HEK293 (cell line): ENCODE data around the gene ACTL8.
A peak's percentile ranks its signal among the peaks of the same experiment; 100 is the strongest.

Source experiments
- CTCF ChIA-PET: fragments of 350-600 bp; formaldehyde crosslinking; extraction: SDS; loops from one replicate; lab custom pipeline; 2021; ENCODE audit warnings: antibody characterized with exemption; lab: Yijun Ruan, JAX
- POLR2A ChIA-PET: fragments of 300-600 bp; formaldehyde crosslinking; extraction: SDS; loops from one replicate; lab custom pipeline; 2020; ENCODE audit warnings: antibody characterized with exemption, inconsistent platforms; lab: Yijun Ruan, JAX
- H3K27ac ChIP-seq: fragments of 200-500 bp; sonication (Bioruptor generic); 2 replicates; pipeline ENCODE4 v1.5.1; 2014; ENCODE audit warnings: low read depth, low read length, control low read depth, inconsistent platforms; ENCODE audit errors: extremely low read depth
- H3K36me3 ChIP-seq, 2 experiments: fragments of 200-500 bp in 1 of 2; sonication (Bioruptor generic) in 1 of 2; 1 replicate in 1 of 2; 2 replicates in 1 of 2; pipeline ENCODE4 v1.5.1; 2014 to 2017; ENCODE audit warnings: inconsistent platforms in 2 of 2, low read length in 2 of 2; ENCODE audit not compliant: control insufficient read depth in 2 of 2, insufficient read depth in 1 of 2
- H3K4me1 ChIP-seq: fragments of 200-500 bp; sonication (Bioruptor generic); 2 replicates; pipeline ENCODE4 v1.5.1; 2014; ENCODE audit warnings: mild to moderate bottlenecking, low read length, inconsistent platforms; ENCODE audit not compliant: control insufficient read depth, insufficient read depth
- H3K4me3 ChIP-seq: 2 replicates; pipeline ENCODE4 v1.5.1; 2011; ENCODE audit warnings: low read depth, mild to moderate bottlenecking, control low read depth, low read length, moderate library complexity
- H3K9me3 ChIP-seq: fragments of 200-500 bp; sonication (Bioruptor generic); 2 replicates; pipeline ENCODE4 v1.5.1; 2014; ENCODE audit warnings: low read depth, low read length, inconsistent platforms; ENCODE audit not compliant: control insufficient read depth, insufficient read depth
- ATF2 ChIP-seq: fragments of 450-650 bp; formaldehyde crosslinking; IDR thresholded peaks from 2 replicates; pipeline ENCODE4 v1.5.1; 2016; ENCODE audit warnings: missing biosample characterization, missing genetic modification characterization, low read depth
- BCL11A ChIP-seq: fragments of 450-650 bp; formaldehyde crosslinking; IDR thresholded peaks from 2 replicates; pipeline ENCODE4 v1.5.1; 2016; ENCODE audit warnings: low read depth, missing biosample characterization, missing genetic modification characterization
- FEZF1 ChIP-seq: fragments of 450-650 bp; formaldehyde crosslinking; IDR thresholded peaks from 2 replicates; pipeline ENCODE4 v1.5.1; 2016; ENCODE audit warnings: missing biosample characterization, missing genetic modification characterization
- KLF17 ChIP-seq: fragments of 450-650 bp; formaldehyde crosslinking; IDR thresholded peaks from 2 replicates; pipeline ENCODE4 v1.5.1; 2016; ENCODE audit warnings: missing biosample characterization, missing genetic modification characterization
- PRDM1 ChIP-seq: fragments of 450-650 bp; formaldehyde crosslinking; IDR thresholded peaks from 2 replicates; pipeline ENCODE4; 2016; ENCODE audit warnings: missing biosample characterization, missing genetic modification characterization
- SCRT2 ChIP-seq: fragments of 450-650 bp; formaldehyde crosslinking; IDR thresholded peaks from 2 replicates; pipeline ENCODE4 v1.5.1; 2016; ENCODE audit warnings: missing biosample characterization, missing genetic modification characterization
- SP3 ChIP-seq: fragments of 450-650 bp; formaldehyde crosslinking; IDR thresholded peaks from 2 replicates; pipeline ENCODE4 v1.5.1; 2016; ENCODE audit warnings: missing biosample characterization, missing genetic modification characterization
- TRIM28 ChIP-seq: IDR thresholded peaks from 2 replicates; pipeline ENCODE4 v1.6.1; 2011; ENCODE audit warnings: low read length, control low read depth, borderline replicate concordance
- WT1 ChIP-seq: fragments of 450-650 bp; formaldehyde crosslinking; IDR thresholded peaks from 2 replicates; pipeline ENCODE4 v1.5.1; 2016; ENCODE audit warnings: missing biosample characterization, missing genetic modification characterization
- YY1 ChIP-seq: fragments of 450-650 bp; formaldehyde crosslinking; IDR thresholded peaks from 2 replicates; pipeline ENCODE4 v1.5.1; 2018; ENCODE audit warnings: missing biosample characterization, missing genetic modification characterization
- ZBTB1 ChIP-seq: fragments of 450-650 bp; formaldehyde crosslinking; IDR thresholded peaks from 2 replicates; pipeline ENCODE4 v1.5.1; 2016; ENCODE audit warnings: missing biosample characterization, missing genetic modification characterization
- ZBTB21 ChIP-seq: fragments of 450-650 bp; formaldehyde crosslinking; IDR thresholded peaks from 2 replicates; pipeline ENCODE4 v1.5.1; 2017; ENCODE audit warnings: missing biosample characterization, missing genetic modification characterization
- ZBTB8A ChIP-seq: fragments of 450-650 bp; formaldehyde crosslinking; IDR thresholded peaks from 2 replicates; pipeline ENCODE4 v1.5.1; 2016; ENCODE audit warnings: missing biosample characterization, missing genetic modification characterization
- ZEB2 ChIP-seq: fragments of 450-650 bp; formaldehyde crosslinking; IDR thresholded peaks from 2 replicates; pipeline ENCODE4 v1.5.1; 2016; ENCODE audit warnings: missing biosample characterization, missing genetic modification characterization
- ZFP3 ChIP-seq: fragments of 450-650 bp; formaldehyde crosslinking; IDR thresholded peaks from 2 replicates; pipeline ENCODE4 v1.5.1; 2016; ENCODE audit warnings: low read depth, missing biosample characterization, missing genetic modification characterization
- ZNF132 ChIP-seq: fragments of 450-650 bp; formaldehyde crosslinking; IDR thresholded peaks from 2 replicates; pipeline ENCODE4 v1.5.1; 2017; ENCODE audit warnings: missing biosample characterization, missing genetic modification characterization, borderline replicate concordance
- ZNF16 ChIP-seq: fragments of 450-650 bp; formaldehyde crosslinking; IDR thresholded peaks from 2 replicates; pipeline ENCODE4 v1.5.1; 2016; ENCODE audit warnings: low read depth, missing biosample characterization, missing genetic modification characterization
- ZNF174 ChIP-seq: fragments of 450-650 bp; formaldehyde crosslinking; IDR thresholded peaks from 2 replicates; pipeline ENCODE4 v1.5.0; 2017; ENCODE audit warnings: missing biosample characterization, mild to moderate bottlenecking, missing genetic modification characterization
- ZNF18 ChIP-seq: fragments of 450-650 bp; formaldehyde crosslinking; IDR thresholded peaks from 2 replicates; pipeline ENCODE4 v1.5.1; 2016; ENCODE audit warnings: missing biosample characterization, missing genetic modification characterization
- ZNF184 ChIP-seq: fragments of 450-650 bp; IDR thresholded peaks from 2 replicates; pipeline ENCODE4 v1.5.1; 2018; ENCODE audit warnings: missing biosample characterization, mild to moderate bottlenecking, missing genetic modification characterization
- ZNF214 ChIP-seq: fragments of 450-650 bp; formaldehyde crosslinking; IDR thresholded peaks from 2 replicates; pipeline ENCODE4 v1.5.1; 2017; ENCODE audit warnings: missing biosample characterization, mild to moderate bottlenecking, missing genetic modification characterization, borderline replicate concordance
- ZNF26 ChIP-seq: fragments of 450-650 bp; formaldehyde crosslinking; IDR thresholded peaks from 2 replicates; pipeline ENCODE4 v1.5.1; 2016; ENCODE audit warnings: missing biosample characterization, missing genetic modification characterization
- ZNF266 ChIP-seq: fragments of 450-650 bp; formaldehyde crosslinking; IDR thresholded peaks from 2 replicates; pipeline ENCODE4 v1.5.1; 2016; ENCODE audit warnings: missing biosample characterization, missing genetic modification characterization, low read depth
- ZNF341 ChIP-seq: fragments of 450-650 bp; formaldehyde crosslinking; IDR thresholded peaks from 2 replicates; pipeline ENCODE4; 2016; ENCODE audit warnings: low read depth, missing biosample characterization, missing genetic modification characterization
- ZNF426 ChIP-seq: fragments of 450-650 bp; formaldehyde crosslinking; IDR thresholded peaks from 2 replicates; pipeline ENCODE4 v1.5.1; 2017; ENCODE audit warnings: missing biosample characterization, missing genetic modification characterization, mild to moderate bottlenecking, inconsistent platforms, moderate library complexity
- ZNF560 ChIP-seq: fragments of 450-650 bp; formaldehyde crosslinking; IDR thresholded peaks from 2 replicates; pipeline ENCODE4 v1.5.1; 2017; ENCODE audit warnings: missing biosample characterization, missing genetic modification characterization, borderline replicate concordance
- ZNF654 ChIP-seq: fragments of 450-650 bp; formaldehyde crosslinking; IDR thresholded peaks from 2 replicates; pipeline ENCODE4 v1.5.1; 2016; ENCODE audit warnings: low read depth, missing biosample characterization, missing genetic modification characterization
- ZNF768 ChIP-seq: fragments of 450-650 bp; formaldehyde crosslinking; IDR thresholded peaks from 2 replicates; pipeline ENCODE4 v1.5.1; 2018; ENCODE audit warnings: missing biosample characterization, mild to moderate bottlenecking, missing genetic modification characterization
- ZNF785 ChIP-seq: fragments of 450-650 bp; formaldehyde crosslinking; IDR thresholded peaks from 2 replicates; pipeline ENCODE4 v1.5.1; 2016; ENCODE audit warnings: missing biosample characterization, missing genetic modification characterization
- ZSCAN30 ChIP-seq: fragments of 450-650 bp; IDR thresholded peaks from 2 replicates; pipeline ENCODE4 v1.5.1; 2018; ENCODE audit warnings: missing biosample characterization, mild to moderate bottlenecking, missing genetic modification characterization, moderate library complexity
- TF ChIP-seq, protein P1 (sequence below): fragments of 450-650 bp; formaldehyde crosslinking; IDR thresholded peaks from 2 replicates; pipeline ENCODE4 v1.5.1; 2016; ENCODE audit warnings: missing biosample characterization, missing genetic modification characterization
- TF ChIP-seq, protein P2 (sequence below): fragments of 450-650 bp; formaldehyde crosslinking; IDR thresholded peaks from 2 replicates; pipeline ENCODE4; 2016; ENCODE audit warnings: missing biosample characterization, missing genetic modification characterization

Gene ACTL8

DNA sequence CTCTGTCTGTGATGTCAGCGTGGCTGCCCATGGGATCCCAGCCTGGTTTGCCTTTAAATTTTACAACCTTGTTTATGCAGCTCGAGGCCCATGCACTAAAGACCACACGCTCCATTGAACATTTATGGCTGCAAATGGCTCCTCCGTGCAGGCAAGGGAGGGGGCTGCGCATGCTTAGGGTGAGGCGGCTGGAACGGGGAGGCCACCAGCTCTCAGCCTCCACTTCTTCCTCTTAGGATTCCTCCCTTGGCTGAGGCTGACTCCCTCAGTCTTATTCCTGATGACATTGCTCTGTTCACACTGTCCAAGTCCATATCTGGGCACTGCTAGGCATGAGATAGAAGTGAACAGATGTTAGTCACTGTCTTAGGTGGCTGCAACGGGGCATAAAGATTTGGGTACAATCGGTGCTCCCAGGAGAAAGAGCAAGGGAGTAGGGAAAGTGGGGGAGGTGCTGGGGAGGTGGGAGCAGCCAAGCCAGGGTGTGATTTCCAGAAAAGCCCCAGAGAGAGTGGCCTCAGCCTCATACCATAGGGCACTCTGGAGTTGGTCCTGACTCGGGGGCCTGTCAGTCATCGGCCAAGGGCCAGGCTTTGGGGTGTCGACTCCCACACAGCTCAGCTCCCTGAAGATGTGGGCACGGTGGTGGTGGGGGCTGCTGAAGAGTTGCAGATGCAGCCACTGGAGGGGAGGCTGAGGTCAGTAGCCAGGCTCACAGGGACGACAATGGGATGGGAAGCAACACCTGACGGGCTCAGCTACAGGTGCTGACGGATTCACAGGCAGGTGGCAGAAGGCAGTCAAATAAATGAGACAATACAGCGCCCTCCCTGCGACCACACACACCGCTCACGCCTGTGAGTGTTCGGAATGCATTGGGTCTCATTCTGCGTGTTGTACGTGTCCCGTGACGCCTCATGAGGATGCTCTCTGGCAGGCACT is 37.3 kb upstream of the ACTL8 start:
- Histone ChIP-seq H3K9me3 (no peaks in the 10 kb centered on the region), H3K4me3 (no peak overlapping the region), H3K27ac (no peak overlapping the region), H3K36me3 (no peaks in the 10 kb centered on the region), H3K4me1 (no peaks in the 10 kb centered on the region; the same call in 1 of the 2 replicates)
- POLR2A ChIA-PET, result no interaction called here
- CTCF ChIA-PET, result no interaction called here
- no peak for TF ChIP-seq ZFP3 (tag by site-specific recombination)
- TF ChIP-seq ZNF341, result peak; percentile 90
- TF ChIP-seq ZNF214 (tag by site-specific recombination), result no peak
- TF ChIP-seq ZNF16, result no peak
- TF ChIP-seq ZNF426 (tag by site-specific recombination), result no peak
- no peak for TF ChIP-seq ZNF266
- TF ChIP-seq ZNF18 (tag by site-specific recombination), result peak; percentile 90
- no peak for TF ChIP-seq ZNF132 (tag by site-specific recombination)
- peak; percentile 87 for TF ChIP-seq KLF17
- TF ChIP-seq TRIM28, result peak; percentile 41; the same call in 1 of the 2 replicates
- TF ChIP-seq YY1 (tag by site-specific recombination), result peak; percentile 48; the same call in 1 of the 2 replicates
- TF ChIP-seq, protein P1, sequence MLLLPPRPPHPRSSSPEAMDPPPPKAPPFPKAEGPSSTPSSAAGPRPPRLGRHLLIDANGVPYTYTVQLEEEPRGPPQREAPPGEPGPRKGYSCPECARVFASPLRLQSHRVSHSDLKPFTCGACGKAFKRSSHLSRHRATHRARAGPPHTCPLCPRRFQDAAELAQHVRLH, result no peak
- TF ChIP-seq ZNF785, result no peak
- TF ChIP-seq FEZF1 (tag by site-specific recombination), result peak; percentile 87
- TF ChIP-seq, protein P2, sequence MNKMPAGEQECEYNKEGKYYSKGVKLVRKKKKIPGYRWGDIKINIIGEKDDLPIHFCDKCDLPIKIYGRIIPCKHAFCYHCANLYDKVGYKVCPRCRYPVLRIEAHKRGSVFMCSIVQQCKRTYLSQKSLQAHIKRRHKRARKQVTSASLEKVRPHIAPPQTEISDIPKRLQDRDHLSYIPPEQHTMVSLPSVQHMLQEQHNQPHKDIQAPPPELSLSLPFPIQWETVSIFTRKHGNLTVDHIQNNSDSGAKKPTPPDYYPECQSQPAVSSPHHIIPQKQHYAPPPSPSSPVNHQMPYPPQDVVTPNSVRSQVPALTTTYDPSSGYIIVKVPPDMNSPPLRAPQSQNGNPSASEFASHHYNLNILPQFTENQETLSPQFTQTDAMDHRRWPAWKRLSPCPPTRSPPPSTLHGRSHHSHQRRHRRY, result no peak
- TF ChIP-seq ZBTB8A (tag by site-specific recombination), result 0 out of 2 replicates have a peak, but pooled peaks have one; percentile 17
- TF ChIP-seq ZBTB21 (tag by site-specific recombination), result no peak
- TF ChIP-seq SP3 (tag by site-specific recombination), result no peak
- no peak for TF ChIP-seq ZNF654 (tag by site-specific recombination)
- 0 out of 2 replicates have a peak, but pooled peaks have one; percentile 13 for TF ChIP-seq WT1 (tag by site-specific recombination)
- no peak for TF ChIP-seq ATF2 (tag by site-specific recombination)
- TF ChIP-seq ZNF184 (tag by site-specific recombination), result no peak
- TF ChIP-seq ZBTB1 (tag by site-specific recombination), result no peak
- no peak for TF ChIP-seq BCL11A (tag by site-specific recombination)
- no peak for TF ChIP-seq ZEB2 (tag by site-specific recombination)
- TF ChIP-seq ZNF174 (tag by site-specific recombination), result no peak
- no peak for TF ChIP-seq ZNF560
- TF ChIP-seq PRDM1 (tag by site-specific recombination), result no peak
- TF ChIP-seq ZNF768 (tag by site-specific recombination), result no peak
- TF ChIP-seq ZNF26, result no peak
- peak; percentile 77 for TF ChIP-seq SCRT2 (tag by site-specific recombination)
- no peak for TF ChIP-seq ZSCAN30 (tag by site-specific recombination)
